HG02970 (cell line): ENCODE data around the gene MYCN.
"Not testable (repeated sequence)": the region's sequence is repeated elsewhere in the genome, so short reads cannot be mapped to it uniquely, and the experiment has no call there.

Experiments
- ATAC-seq: cut with Tn5 transposase; IDR thresholded peaks from one replicate; pipeline ENCODE4 v1.9.1; 2021; ENCODE audit warnings: mild to moderate bottlenecking, moderate library complexity, moderate number of reproducible peaks; ENCODE audit not compliant: unreplicated experiment, low FRiP score

Gene MYCN

GRCh38 chr2:15942711-15943345, 2.5 kb downstream of the MYCN start:
- ATAC-seq, result no peak

- no peak for ATAC-seq
Measured at GRCh38 chr2:15943378-15944280, 3.3 kb downstream of the MYCN start.

- no peak for ATAC-seq
Measured at GRCh38 chr2:15944325-15945017, 4.1 kb downstream of the MYCN start.

GRCh38 chr2:15945909-15946705, 5.8 kb downstream of the MYCN start:
- no peak for ATAC-seq

- no peak for ATAC-seq
Measured at GRCh38 chr2:15946983-15947382, 6.6 kb downstream of the MYCN start.

GRCh38 chr2:15947431-15947830, 7.1 kb downstream of the MYCN start:
- no peak for ATAC-seq

- no peak for ATAC-seq
Measured at GRCh38 chr2:15948704-15948957, 8.3 kb downstream of the MYCN start.

- no peak for ATAC-seq
Measured at GRCh38 chr2:15949126-15949525, 8.8 kb downstream of the MYCN start.

GRCh38 chr2:15949551-15949950, 9.2 kb downstream of the MYCN start:
- no peak for ATAC-seq

- no peak for ATAC-seq
Measured at GRCh38 chr2:15950088-15950952, 10.0 kb downstream of the MYCN start.

- not testable (repeated sequence) for ATAC-seq
Measured at GRCh38 chr2:15951936-15952335, 11.6 kb downstream of the MYCN start.

- no peak for ATAC-seq
Measured at GRCh38 chr2:15952451-15953146, 12.2 kb downstream of the MYCN start.

- ATAC-seq, result no peak
Measured at GRCh38 chr2:15953147-15953630, 12.8 kb downstream of the MYCN start.

GRCh38 chr2:15953891-15954680, 13.7 kb downstream of the MYCN start:
- no peak for ATAC-seq

- no peak for ATAC-seq
Measured at GRCh38 chr2:15954761-15955160, 14.4 kb downstream of the MYCN start.

GRCh38 chr2:15955232-15955988, 15.1 kb downstream of the MYCN start:
- no peak for ATAC-seq

- no peak for ATAC-seq
Measured at GRCh38 chr2:15956230-15956629, 15.9 kb downstream of the MYCN start.
